K562 (cell line): ENCODE data around the gene STAT4. TPM values are rescaled to one million over a fixed set of nuclear protein-coding genes. Genes with fewer than 3 reads are reported as not detected.

ENCODE experiments used
- CBX2 ChIP-seq: fragments of 200-600 bp; sonication (generic); IDR thresholded peaks from one replicate; pipeline ENCODE4 v1.6.1; 2012; ENCODE audit warnings: mild to moderate bottlenecking, low read length, inconsistent platforms; ENCODE audit not compliant: insufficient read depth, poor library complexity, severe bottlenecking
- DIDO1 ChIP-seq: fragments of 450-650 bp; IDR thresholded peaks from 2 replicates; pipeline ENCODE4 v1.6.1; 2016; ENCODE audit warnings: low read depth, missing biosample characterization, missing genetic modification characterization
- EZH2 ChIP-seq: IDR thresholded peaks from 2 replicates; pipeline ENCODE4 v1.6.1; 2012; ENCODE audit warnings: low read depth, mild to moderate bottlenecking, inconsistent platforms, low read length, borderline replicate concordance
- FOXP1 ChIP-seq: sonication (generic); formaldehyde crosslinking; IDR thresholded peaks from 2 replicates; pipeline ENCODE4 v1.8.0; 2022; ENCODE audit warnings: mild to moderate bottlenecking, missing genetic modification reagents
- GABPB1 ChIP-seq: sonication (generic); formaldehyde crosslinking; IDR thresholded peaks from 2 replicates; pipeline ENCODE4 v1.8.0; 2022; ENCODE audit warnings: mild to moderate bottlenecking, missing genetic modification reagents
- LEF1 ChIP-seq: fragments of 450-650 bp; IDR thresholded peaks from 2 replicates; pipeline ENCODE4 v1.6.1; 2016; ENCODE audit warnings: mild to moderate bottlenecking
- NCOA6 ChIP-seq: fragments of 450-650 bp; IDR thresholded peaks from 2 replicates; pipeline ENCODE4 v1.6.1; 2017; ENCODE audit warnings: mild to moderate bottlenecking
- PHF8 ChIP-seq: fragments of 200-600 bp; sonication (generic); IDR thresholded peaks from 2 replicates; pipeline ENCODE4 v1.6.1; 2012; ENCODE audit warnings: mixed run types, mild to moderate bottlenecking, inconsistent platforms, low read length, moderate library complexity, borderline replicate concordance
- SMAD3 ChIP-seq: fragments of 450-650 bp; formaldehyde crosslinking; conservative IDR thresholded peaks from 2 replicates; pipeline ENCODE4 v1.4.0; 2020; ENCODE audit warnings: mild to moderate bottlenecking
- SMARCA5 ChIP-seq: fragments of 450-650 bp; IDR thresholded peaks from 2 replicates; pipeline ENCODE4 v1.6.1; 2016
- SOX6 ChIP-seq: fragments of 450-650 bp; IDR thresholded peaks from 2 replicates; pipeline ENCODE4 v1.6.1; 2014; ENCODE audit warnings: mild to moderate bottlenecking
- ZNF41 ChIP-seq: fragments of 250-450 bp; sonication (Bioruptor Pico); conservative IDR thresholded peaks from 2 replicates; pipeline ENCODE4 v1.4.0; 2020; ENCODE audit warnings: mild to moderate bottlenecking
- polyA plus RNA-seq, 8 experiments: library from polyadenylated mRNA; depleted of rRNA in 4 of 8; stranded (reverse) in 5 of 8; unstranded in 3 of 8; fragments of >200 nt; fragmentation: Nextera tagmentation in 2 of 8; fragmentation: Illumina TruSeq in 1 of 8; extraction: Ambion mirVana in 2 of 8; extraction: Trizol in 1 of 8; gene quantifications; 2 replicates each; pipeline versions ENCODE4 v1.2.1 to v1.2.3, GENCODE V29; 2011 to 2014; ENCODE audit warnings: inconsistent platforms in 1 of 8, missing spikeins in 1 of 8
- total RNA-seq, 7 experiments: library from RNA; depleted of rRNA in 6 of 7; stranded (reverse); fragments of >200 nt in 6 of 7; fragmentation: Illumina TruSeq in 2 of 7; extraction: Trizol in 2 of 7; gene quantifications; 2 replicates each; pipeline versions ENCODE4 v1.2.1 to v1.2.3, GENCODE V29; 2011 to 2021; ENCODE audit warnings: low replicate concordance in 1 of 7
- TF ChIP-seq, protein P1 (sequence below): sonication (generic); formaldehyde crosslinking; IDR thresholded peaks from 2 replicates; pipeline ENCODE4 v1.8.1; 2023; ENCODE audit warnings: missing genetic modification reagents, mild to moderate bottlenecking, borderline replicate concordance
- TF ChIP-seq, protein P2 (sequence below): fragments of 200-800 bp; sonication (Bioruptor generic); IDR thresholded peaks from 2 replicates; pipeline ENCODE4 v1.6.1; 2016; ENCODE audit warnings: missing genetic modification characterization, missing compliant biosample characterization
- TF ChIP-seq, protein P3 (sequence below): fragments of 250-450 bp; sonication (Bioruptor Pico); IDR thresholded peaks from 2 replicates; pipeline ENCODE4 v1.4.0; 2020; ENCODE audit warnings: mild to moderate bottlenecking, moderate library complexity

STAT4 gene
- total and polyA plus RNA-seq, 9 of the 15 experiments (the other 6 are each of a cell fraction or from before 2014, with no cell fraction given), result 0.01 to 0.06 (median 0.03) TPM; not detected in 6

DNA sequence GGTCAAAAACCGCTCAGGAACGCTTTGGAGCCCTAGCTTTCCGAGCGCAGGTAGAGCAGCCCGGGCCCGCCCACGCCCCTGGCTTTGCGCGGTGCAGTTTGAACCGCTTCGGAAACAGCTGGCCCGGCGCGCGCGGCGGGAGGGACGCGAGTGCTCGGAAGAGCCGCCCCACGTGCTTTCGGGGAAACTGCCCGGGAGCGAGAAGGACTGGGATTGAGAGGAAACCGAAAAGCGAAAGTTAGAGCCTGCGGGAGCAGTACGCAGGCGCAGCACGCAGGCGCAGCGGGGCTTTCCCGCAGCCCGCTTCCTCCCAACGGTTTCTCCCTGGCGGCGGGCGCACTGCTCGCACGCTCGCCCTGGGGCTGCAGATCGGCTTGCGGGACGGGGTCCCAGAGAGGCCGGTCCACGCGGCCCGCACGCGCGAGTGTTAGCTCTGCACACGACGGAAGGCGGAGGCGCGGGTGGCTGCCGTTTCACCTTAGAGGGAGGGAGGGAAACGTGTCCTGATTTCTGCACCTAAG is 130.5 kb downstream of the STAT4 start (continued):
- TF ChIP-seq, protein P1, sequence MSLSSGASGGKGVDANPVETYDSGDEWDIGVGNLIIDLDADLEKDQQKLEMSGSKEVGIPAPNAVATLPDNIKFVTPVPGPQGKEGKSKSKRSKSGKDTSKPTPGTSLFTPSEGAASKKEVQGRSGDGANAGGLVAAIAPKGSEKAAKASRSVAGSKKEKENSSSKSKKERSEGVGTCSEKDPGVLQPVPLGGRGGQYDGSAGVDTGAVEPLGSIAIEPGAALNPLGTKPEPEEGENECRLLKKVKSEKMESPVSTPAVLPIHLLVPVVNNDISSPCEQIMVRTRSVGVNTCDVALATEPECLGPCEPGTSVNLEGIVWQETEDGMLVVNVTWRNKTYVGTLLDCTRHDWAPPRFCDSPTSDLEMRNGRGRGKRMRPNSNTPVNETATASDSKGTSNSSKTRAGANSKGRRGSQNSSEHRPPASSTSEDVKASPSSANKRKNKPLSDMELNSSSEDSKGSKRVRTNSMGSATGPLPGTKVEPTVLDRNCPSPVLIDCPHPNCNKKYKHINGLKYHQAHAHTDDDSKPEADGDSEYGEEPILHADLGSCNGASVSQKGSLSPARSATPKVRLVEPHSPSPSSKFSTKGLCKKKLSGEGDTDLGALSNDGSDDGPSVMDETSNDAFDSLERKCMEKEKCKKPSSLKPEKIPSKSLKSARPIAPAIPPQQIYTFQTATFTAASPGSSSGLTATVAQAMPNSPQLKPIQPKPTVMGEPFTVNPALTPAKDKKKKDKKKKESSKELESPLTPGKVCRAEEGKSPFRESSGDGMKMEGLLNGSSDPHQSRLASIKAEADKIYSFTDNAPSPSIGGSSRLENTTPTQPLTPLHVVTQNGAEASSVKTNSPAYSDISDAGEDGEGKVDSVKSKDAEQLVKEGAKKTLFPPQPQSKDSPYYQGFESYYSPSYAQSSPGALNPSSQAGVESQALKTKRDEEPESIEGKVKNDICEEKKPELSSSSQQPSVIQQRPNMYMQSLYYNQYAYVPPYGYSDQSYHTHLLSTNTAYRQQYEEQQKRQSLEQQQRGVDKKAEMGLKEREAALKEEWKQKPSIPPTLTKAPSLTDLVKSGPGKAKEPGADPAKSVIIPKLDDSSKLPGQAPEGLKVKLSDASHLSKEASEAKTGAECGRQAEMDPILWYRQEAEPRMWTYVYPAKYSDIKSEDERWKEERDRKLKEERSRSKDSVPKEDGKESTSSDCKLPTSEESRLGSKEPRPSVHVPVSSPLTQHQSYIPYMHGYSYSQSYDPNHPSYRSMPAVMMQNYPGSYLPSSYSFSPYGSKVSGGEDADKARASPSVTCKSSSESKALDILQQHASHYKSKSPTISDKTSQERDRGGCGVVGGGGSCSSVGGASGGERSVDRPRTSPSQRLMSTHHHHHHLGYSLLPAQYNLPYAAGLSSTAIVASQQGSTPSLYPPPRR (CRISPR knock-in tag), result 0 out of 2 replicates have a peak, but pooled peaks have one; percentile 14
- TF ChIP-seq, protein P2, sequence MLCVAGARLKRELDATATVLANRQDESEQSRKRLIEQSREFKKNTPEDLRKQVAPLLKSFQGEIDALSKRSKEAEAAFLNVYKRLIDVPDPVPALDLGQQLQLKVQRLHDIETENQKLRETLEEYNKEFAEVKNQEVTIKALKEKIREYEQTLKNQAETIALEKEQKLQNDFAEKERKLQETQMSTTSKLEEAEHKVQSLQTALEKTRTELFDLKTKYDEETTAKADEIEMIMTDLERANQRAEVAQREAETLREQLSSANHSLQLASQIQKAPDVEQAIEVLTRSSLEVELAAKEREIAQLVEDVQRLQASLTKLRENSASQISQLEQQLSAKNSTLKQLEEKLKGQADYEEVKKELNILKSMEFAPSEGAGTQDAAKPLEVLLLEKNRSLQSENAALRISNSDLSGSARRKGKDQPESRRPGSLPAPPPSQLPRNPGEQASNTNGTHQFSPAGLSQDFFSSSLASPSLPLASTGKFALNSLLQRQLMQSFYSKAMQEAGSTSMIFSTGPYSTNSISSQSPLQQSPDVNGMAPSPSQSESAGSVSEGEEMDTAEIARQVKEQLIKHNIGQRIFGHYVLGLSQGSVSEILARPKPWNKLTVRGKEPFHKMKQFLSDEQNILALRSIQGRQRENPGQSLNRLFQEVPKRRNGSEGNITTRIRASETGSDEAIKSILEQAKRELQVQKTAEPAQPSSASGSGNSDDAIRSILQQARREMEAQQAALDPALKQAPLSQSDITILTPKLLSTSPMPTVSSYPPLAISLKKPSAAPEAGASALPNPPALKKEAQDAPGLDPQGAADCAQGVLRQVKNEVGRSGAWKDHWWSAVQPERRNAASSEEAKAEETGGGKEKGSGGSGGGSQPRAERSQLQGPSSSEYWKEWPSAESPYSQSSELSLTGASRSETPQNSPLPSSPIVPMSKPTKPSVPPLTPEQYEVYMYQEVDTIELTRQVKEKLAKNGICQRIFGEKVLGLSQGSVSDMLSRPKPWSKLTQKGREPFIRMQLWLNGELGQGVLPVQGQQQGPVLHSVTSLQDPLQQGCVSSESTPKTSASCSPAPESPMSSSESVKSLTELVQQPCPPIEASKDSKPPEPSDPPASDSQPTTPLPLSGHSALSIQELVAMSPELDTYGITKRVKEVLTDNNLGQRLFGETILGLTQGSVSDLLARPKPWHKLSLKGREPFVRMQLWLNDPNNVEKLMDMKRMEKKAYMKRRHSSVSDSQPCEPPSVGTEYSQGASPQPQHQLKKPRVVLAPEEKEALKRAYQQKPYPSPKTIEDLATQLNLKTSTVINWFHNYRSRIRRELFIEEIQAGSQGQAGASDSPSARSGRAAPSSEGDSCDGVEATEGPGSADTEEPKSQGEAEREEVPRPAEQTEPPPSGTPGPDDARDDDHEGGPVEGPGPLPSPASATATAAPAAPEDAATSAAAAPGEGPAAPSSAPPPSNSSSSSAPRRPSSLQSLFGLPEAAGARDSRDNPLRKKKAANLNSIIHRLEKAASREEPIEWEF, result 0 out of 2 replicates have a peak, but pooled peaks have one; percentile 50
- TF ChIP-seq PHF8 (peak; percentile 74; the same call in 1 of the 2 replicates), GABPB1 (peak; percentile 82), DIDO1 (tag) (peak; percentile 62; the same call in 1 of the 2 replicates), CBX2 (no peak), SMARCA5 (no peak), ZNF41 (CRISPR knock-in tag) (no peak), EZH2 (no peak), LEF1 (peak; percentile 74; the same call in 1 of the 2 replicates), SOX6 (peak; percentile 89), FOXP1 (CRISPR knock-in tag) (peak; percentile 92), SMAD3 (CRISPR knock-in tag) (no peak), NCOA6 (no peak)
- TF ChIP-seq, protein P3, sequence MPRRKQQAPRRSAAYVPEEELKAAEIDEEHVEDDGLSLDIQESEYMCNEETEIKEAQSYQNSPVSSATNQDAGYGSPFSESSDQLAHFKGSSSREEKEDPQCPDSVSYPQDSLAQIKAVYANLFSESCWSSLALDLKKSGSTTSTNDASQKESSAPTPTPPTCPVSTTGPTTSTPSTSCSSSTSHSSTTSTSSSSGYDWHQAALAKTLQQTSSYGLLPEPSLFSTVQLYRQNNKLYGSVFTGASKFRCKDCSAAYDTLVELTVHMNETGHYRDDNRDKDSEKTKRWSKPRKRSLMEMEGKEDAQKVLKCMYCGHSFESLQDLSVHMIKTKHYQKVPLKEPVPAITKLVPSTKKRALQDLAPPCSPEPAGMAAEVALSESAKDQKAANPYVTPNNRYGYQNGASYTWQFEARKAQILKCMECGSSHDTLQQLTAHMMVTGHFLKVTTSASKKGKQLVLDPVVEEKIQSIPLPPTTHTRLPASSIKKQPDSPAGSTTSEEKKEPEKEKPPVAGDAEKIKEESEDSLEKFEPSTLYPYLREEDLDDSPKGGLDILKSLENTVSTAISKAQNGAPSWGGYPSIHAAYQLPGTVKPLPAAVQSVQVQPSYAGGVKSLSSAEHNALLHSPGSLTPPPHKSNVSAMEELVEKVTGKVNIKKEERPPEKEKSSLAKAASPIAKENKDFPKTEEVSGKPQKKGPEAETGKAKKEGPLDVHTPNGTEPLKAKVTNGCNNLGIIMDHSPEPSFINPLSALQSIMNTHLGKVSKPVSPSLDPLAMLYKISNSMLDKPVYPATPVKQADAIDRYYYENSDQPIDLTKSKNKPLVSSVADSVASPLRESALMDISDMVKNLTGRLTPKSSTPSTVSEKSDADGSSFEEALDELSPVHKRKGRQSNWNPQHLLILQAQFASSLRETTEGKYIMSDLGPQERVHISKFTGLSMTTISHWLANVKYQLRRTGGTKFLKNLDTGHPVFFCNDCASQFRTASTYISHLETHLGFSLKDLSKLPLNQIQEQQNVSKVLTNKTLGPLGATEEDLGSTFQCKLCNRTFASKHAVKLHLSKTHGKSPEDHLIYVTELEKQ, result no peak
